ENCODE data around the gene LCLAT1. TPM values are rescaled to one million over a fixed set of nuclear protein-coding genes. Genes with fewer than 3 reads are reported as not detected.

LCLAT1 gene
- total and polyA plus RNA-seq, 2 of the 4 experiments (the other 2 are of a cell fraction), result 7.5 to 11.5 TPM

DNA sequence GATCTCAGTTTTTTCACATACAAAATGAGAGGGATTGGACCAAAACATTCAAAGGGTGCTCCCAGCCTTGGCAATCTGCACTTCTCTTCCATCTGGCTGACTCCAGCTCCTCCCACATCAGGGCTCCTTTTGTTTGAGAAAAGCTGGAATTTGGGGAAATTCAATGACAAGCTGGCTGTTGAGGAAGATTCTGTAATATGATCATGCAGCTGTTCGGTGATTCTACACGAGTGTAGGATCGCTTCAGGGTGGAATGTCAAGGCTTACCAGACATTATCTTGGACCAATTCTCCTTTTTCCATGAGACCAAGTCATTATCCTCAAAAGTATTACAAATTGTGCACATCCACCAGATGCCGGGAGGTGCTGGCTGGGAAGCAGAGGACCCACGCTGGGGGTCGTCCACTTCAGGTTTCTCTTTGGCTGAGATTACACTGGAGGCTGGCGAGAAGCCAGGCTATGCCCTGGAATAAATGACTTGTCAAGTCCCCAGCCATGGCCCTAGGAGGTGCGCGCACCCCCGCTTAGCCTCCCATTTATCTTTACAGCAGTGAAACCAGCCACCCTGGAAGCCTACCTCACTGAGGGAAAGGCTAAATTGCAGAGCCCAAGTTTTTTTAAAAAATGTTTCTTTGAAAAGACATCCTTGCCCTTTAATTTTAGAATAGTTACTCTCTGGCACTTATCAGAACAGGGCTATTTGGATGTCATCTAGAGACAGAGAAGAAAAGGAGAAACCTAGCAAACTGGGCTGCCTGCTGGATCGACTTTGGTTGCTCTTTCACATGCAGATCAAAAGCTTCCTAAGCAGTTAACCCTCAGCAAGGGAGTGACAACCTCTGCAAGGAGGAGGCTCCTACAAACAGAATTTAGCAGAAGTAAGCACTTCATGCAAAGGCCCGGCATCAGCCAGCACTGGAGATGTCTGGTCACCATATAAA lies 42.5 kb upstream of the LCLAT1 start:
- no peaks in the 10 kb centered on the region for H3K27me3 ChIP-seq (ENCODE audit: control insufficient read depth, insufficient read depth, low read length)
- intact Hi-C loops (cut with micrococcal nuclease) (loop anchor here (5.0 kb wide), 1 partner anchor 102 kb away; no protein-coding TSS in a partner anchor), dilution Hi-C loops (cut with HindIII; ENCODE audit: low sequenced_read_pairs, unreplicated experiment) (no loop called here), in situ Hi-C loops (cut with MboI; ENCODE audit: low sequenced_read_pairs) (no loop called here)
- no peak overlapping the region for H3K9ac ChIP-seq (ENCODE audit: low read depth, low read length)
- POLR2A ChIA-PET (ENCODE audit: unreplicated experiment), result no interaction called here
- H3K79me1 ChIP-seq (ENCODE audit: low read depth in 1 of 2, low read length in 2 of 2), result peaks cover 0 to 9% of the 10 kb centered on the region in 2 experiments; a peak in 3 of 4 replicates
- H3K18ac ChIP-seq (ENCODE audit: low read depth, low read length), result peak overlapping the region; percentile 51
- H3K4me3 ChIP-seq (ENCODE audit: insufficient read depth, low read depth, low read length), result no peak overlapping the region
- BruUV-seq (replicated peaks), result no TSS peak
- H3K9me1 ChIP-seq (ENCODE audit: insufficient read depth, low read length), result peaks cover 17% of the 10 kb centered on the region
- CTCF ChIA-PET, result interaction anchor here (0.6 to 1.4 kb wide), 2 partner anchors 247 to 307 kb away, joined by 3 read pairs; no protein-coding TSS in a partner anchor
- peak overlapping the region; percentile 46 for H3K14ac ChIP-seq (replicated peaks; ENCODE audit: low read depth, low read length)
- peak overlapping the region; percentile 57; the same call in 1 of the 2 replicates for H2BK20ac ChIP-seq (ENCODE audit: low read depth, low read length)
- H3K9me3 ChIP-seq (ENCODE audit: control insufficient read depth, insufficient read depth, low read length), result no peaks in the 10 kb centered on the region
- H4K91ac ChIP-seq (ENCODE audit: insufficient read depth, low read depth, low read length), result peak overlapping the region; percentile 52; the same call in 1 of the 2 replicates
- peak overlapping the region; percentile 30 for H3K4me2 ChIP-seq (ENCODE audit: low read depth, low read length)
- H3K23ac ChIP-seq (ENCODE audit: low read depth, low read length), result peak overlapping the region; percentile 5; the same call in 1 of the 2 replicates
- peak overlapping the region in 1 of 2 experiments; percentile 61; a peak in 2 of 4 replicates for H4K8ac ChIP-seq (ENCODE audit: low read depth in 2 of 2, low read length in 2 of 2)
- peak overlapping the region; percentile 65 for H3K4ac ChIP-seq (ENCODE audit: low read depth, low read length)
- H4K20me1 ChIP-seq (ENCODE audit: insufficient read depth, low read length), result no peaks in the 10 kb centered on the region
- peak overlapping the region; percentile 73; the same call in 2 of the 3 replicates for H2BK15ac ChIP-seq (ENCODE audit: low read depth, low read length)
- DNase-seq, result peak; percentile 82
- H2BK120ac ChIP-seq (ENCODE audit: low read depth, low read length), result peak overlapping the region; percentile 44
- H2AK9ac ChIP-seq (replicated peaks; ENCODE audit: low read depth, low read length, poor library complexity), result peak overlapping the region; percentile 1
- H2BK5ac ChIP-seq (ENCODE audit: low read depth, low read length, poor library complexity, severe bottlenecking), result no peak overlapping the region
- peak overlapping the region; percentile 45 for H4K5ac ChIP-seq (ENCODE audit: low read depth, low read length)
- TF ChIP-seq FOS (IDR thresholded peaks at IDR 0.05; ENCODE audit: low read depth, low read length), result no peak
- TF ChIP-seq ELK1 (IDR thresholded peaks at IDR 0.05; ENCODE audit: borderline replicate concordance, low read depth, low read length), result no peak
- TF ChIP-seq BHLHE40 (IDR thresholded peaks at IDR 0.05; ENCODE audit: low read depth, low read length), result no peak
- H3K56ac ChIP-seq (ENCODE audit: extremely low read depth, insufficient read depth, low read length), result no peak overlapping the region
- no peaks in the 10 kb centered on the region for H3K36me3 ChIP-seq (ENCODE audit: control insufficient read depth, insufficient read depth, low read length)
- H3K27ac ChIP-seq (ENCODE audit: insufficient read depth, low read length), result peak overlapping the region; percentile 55; the same call in 1 of the 2 replicates
- H2AFZ ChIP-seq (replicated peaks; ENCODE audit: low read length, poor library complexity), result peak overlapping the region; percentile 57
- peak overlapping the region; percentile 21 for H2AK5ac ChIP-seq (ENCODE audit: low read depth, low read length)
- peaks cover 29% of the 10 kb centered on the region for H3K4me1 ChIP-seq (ENCODE audit: control insufficient read depth, insufficient read depth, low read length)
- peak; percentile 19 for ATAC-seq (ENCODE audit: low read depth)
- WGBS, 2 experiments (ENCODE audit: extremely low coverage in 2 of 2, insufficient read length in 1 of 2), result 32% methylated on average over 3 of the region's 12 CpGs; no CpG with 5 or more reads in 1 of the 2 experiments
